ENCODE results near the gene PSMG4. TPM values are rescaled to one million over a fixed set of nuclear protein-coding genes. Genes with fewer than 3 reads are reported as not detected.

PSMG4 gene
- total and polyA plus RNA-seq, 4 donors, result 12.0 to 38.2 (median 26.0) TPM

- WGBS, 2 donors, result 94 to 96% methylated on average over 7 of the region's 7 CpGs
- no peaks in the 10 kb centered on the region for H3K36me3 ChIP-seq (ENCODE audit: control insufficient read depth in 1 of 2, insufficient read depth in 2 of 2, low read length in 1 of 2)
- no peak for DNase-seq
- H3K27me3 ChIP-seq (ENCODE audit: control insufficient read depth in 1 of 2, insufficient read depth in 2 of 2, low read length in 1 of 2), result no peaks in the 10 kb centered on the region
- H3K27ac ChIP-seq (ENCODE audit: low read depth in 1 of 2, low read length in 2 of 2), result no peak overlapping the region
- intact Hi-C loops (cut with DNase I), result no loop called here
- no peaks in the 10 kb centered on the region for H3K9me3 ChIP-seq (ENCODE audit: control insufficient read depth, low read length)
- no peak for ATAC-seq (ENCODE audit: low FRiP score)
- no peaks in the 10 kb centered on the region for H3K4me1 ChIP-seq (ENCODE audit: control insufficient read depth in 1 of 2, insufficient read depth in 2 of 2, low read length in 2 of 2)
- no peak overlapping the region for H3K4me3 ChIP-seq (ENCODE audit: low read length in 2 of 2)
Measured at GRCh38 chr6:3291987-3292386, 33.2 kb downstream of the PSMG4 start.

GRCh38 chr6:3292431-3293197 lies 33.9 kb downstream of the PSMG4 start:
- Histone ChIP-seq H3K27me3 (ENCODE audit: control insufficient read depth in 1 of 2, insufficient read depth in 2 of 2, low read length in 1 of 2) (no peaks in the 10 kb centered on the region), H3K9me3 (ENCODE audit: control insufficient read depth, low read length) (no peaks in the 10 kb centered on the region), H3K36me3 (ENCODE audit: control insufficient read depth in 1 of 2, insufficient read depth in 2 of 2, low read length in 1 of 2) (no peaks in the 10 kb centered on the region), H3K4me1 (ENCODE audit: control insufficient read depth in 1 of 2, insufficient read depth in 2 of 2, low read length in 2 of 2) (no peaks in the 10 kb centered on the region), H3K27ac (ENCODE audit: low read depth in 1 of 2, low read length in 2 of 2) (no peak overlapping the region), H3K4me3 (ENCODE audit: low read length in 2 of 2) (no peak overlapping the region)
- DNase-seq (peak in 1 of 2 donors; percentile 45), ATAC-seq (ENCODE audit: low FRiP score) (no peak)
- WGBS, 2 donors, result 84% methylated on average over 32 of the region's 32 CpGs
- intact Hi-C loops (cut with DNase I), result no loop called here

GRCh38 chr6:3293271-3294155 lies 34.8 kb downstream of the PSMG4 start:
- no peak overlapping the region for H3K27ac ChIP-seq (ENCODE audit: low read depth in 1 of 2, low read length in 2 of 2)
- WGBS, 2 donors, result 78 to 80% methylated on average over 26 of the region's 26 CpGs
- no peak overlapping the region for H3K4me3 ChIP-seq (ENCODE audit: low read length in 2 of 2)
- no peaks in the 10 kb centered on the region for H3K9me3 ChIP-seq (ENCODE audit: control insufficient read depth, low read length)
- no peaks in the 10 kb centered on the region for H3K27me3 ChIP-seq (ENCODE audit: control insufficient read depth in 1 of 2, insufficient read depth in 2 of 2, low read length in 1 of 2)
- peak in 1 of 2 donors; percentile 63 for DNase-seq
- no peaks in the 10 kb centered on the region for H3K4me1 ChIP-seq (ENCODE audit: control insufficient read depth in 1 of 2, insufficient read depth in 2 of 2, low read length in 2 of 2)
- intact Hi-C loops (cut with DNase I), result no loop called here
- no peak for ATAC-seq (ENCODE audit: low FRiP score)
- H3K36me3 ChIP-seq (ENCODE audit: control insufficient read depth in 1 of 2, insufficient read depth in 2 of 2, low read length in 1 of 2), result no peaks in the 10 kb centered on the region

DNA sequence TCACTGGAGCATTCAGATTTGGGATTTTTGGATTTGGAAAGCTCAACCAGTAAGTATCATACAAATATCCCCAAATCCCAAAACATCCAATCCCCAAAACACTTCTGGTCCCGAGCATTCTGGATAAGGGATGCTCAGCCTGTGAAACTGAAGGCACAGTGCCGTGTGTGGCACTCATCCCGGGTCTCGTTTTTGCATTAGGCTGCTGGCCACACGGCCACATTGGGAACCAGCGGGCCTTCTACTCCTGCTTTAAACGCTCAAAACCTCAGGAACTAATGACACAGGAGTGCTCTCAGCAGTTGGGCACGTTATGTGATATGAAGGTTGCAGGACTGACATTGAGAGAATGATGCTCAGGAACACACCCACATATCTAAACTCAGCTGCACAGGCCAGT lies 35.6 kb downstream of the PSMG4 start:
- 77 to 80% methylated on average over 8 of the region's 8 CpGs for WGBS, 2 donors
- no peaks in the 10 kb centered on the region for H3K4me1 ChIP-seq (ENCODE audit: control insufficient read depth in 1 of 2, insufficient read depth in 2 of 2, low read length in 2 of 2)
- H3K27ac ChIP-seq (ENCODE audit: low read depth in 1 of 2, low read length in 2 of 2), result no peak overlapping the region
- H3K36me3 ChIP-seq (ENCODE audit: control insufficient read depth in 1 of 2, insufficient read depth in 2 of 2, low read length in 1 of 2), result no peaks in the 10 kb centered on the region
- H3K9me3 ChIP-seq (ENCODE audit: control insufficient read depth, low read length), result no peaks in the 10 kb centered on the region
- no peak for ATAC-seq (ENCODE audit: low FRiP score)
- intact Hi-C loops (cut with DNase I), result no loop called here
- DNase-seq, result peak in 1 of 2 donors; percentile 25
- no peak overlapping the region for H3K4me3 ChIP-seq (ENCODE audit: low read length in 2 of 2)
- no peaks in the 10 kb centered on the region for H3K27me3 ChIP-seq (ENCODE audit: control insufficient read depth in 1 of 2, insufficient read depth in 2 of 2, low read length in 1 of 2)

GRCh38 chr6:3294921-3295871 lies 36.4 kb downstream of the PSMG4 start:
- Histone ChIP-seq H3K4me1 (ENCODE audit: control insufficient read depth in 1 of 2, insufficient read depth in 2 of 2, low read length in 2 of 2) (no peaks in the 10 kb centered on the region), H3K27ac (ENCODE audit: low read depth in 1 of 2, low read length in 2 of 2) (no peak overlapping the region), H3K4me3 (ENCODE audit: low read length in 2 of 2) (no peak overlapping the region), H3K9me3 (ENCODE audit: control insufficient read depth, low read length) (no peaks in the 10 kb centered on the region), H3K36me3 (ENCODE audit: control insufficient read depth in 1 of 2, insufficient read depth in 2 of 2, low read length in 1 of 2) (no peaks in the 10 kb centered on the region), H3K27me3 (ENCODE audit: control insufficient read depth in 1 of 2, insufficient read depth in 2 of 2, low read length in 1 of 2) (no peaks in the 10 kb centered on the region)
- ATAC-seq (ENCODE audit: low FRiP score), result no peak
- 64 to 71% methylated on average over 29 of the region's 29 CpGs for WGBS, 2 donors
- peak in 1 of 2 donors; percentile 63 for DNase-seq
- intact Hi-C loops (cut with DNase I), result no loop called here

DNA sequence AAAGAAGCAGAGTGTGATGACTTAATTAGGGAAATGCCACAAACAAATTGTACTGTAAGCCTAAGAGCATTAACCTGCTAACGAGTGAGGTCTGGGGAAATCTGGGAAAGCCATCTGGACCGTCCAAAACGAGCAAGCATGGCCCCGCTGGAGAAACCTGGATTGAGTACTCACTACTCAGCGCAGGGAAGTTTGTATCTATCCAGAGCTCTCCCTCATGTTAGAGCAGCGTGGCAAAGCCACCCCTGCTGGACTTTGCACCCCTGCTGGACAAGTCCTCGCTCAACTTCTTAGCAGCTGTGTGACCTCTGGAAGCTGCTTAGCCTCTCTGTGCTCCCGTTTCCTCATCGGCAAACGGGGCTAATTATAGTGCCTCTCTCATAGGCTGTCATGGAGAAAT lies 37.3 kb downstream of the PSMG4 start:
- intact Hi-C loops (cut with DNase I), result no loop called here

GRCh38 chr6:3296537-3296936 lies 37.8 kb downstream of the PSMG4 start:
- Histone ChIP-seq H3K36me3 (ENCODE audit: control insufficient read depth in 1 of 2, insufficient read depth in 2 of 2, low read length in 1 of 2) (no peaks in the 10 kb centered on the region), H3K27ac (ENCODE audit: low read depth in 1 of 2, low read length in 2 of 2) (no peak overlapping the region), H3K9me3 (ENCODE audit: control insufficient read depth, low read length) (peaks cover under 1% of the 10 kb centered on the region), H3K4me3 (ENCODE audit: low read length in 2 of 2) (no peak overlapping the region), H3K4me1 (ENCODE audit: control insufficient read depth in 1 of 2, insufficient read depth in 2 of 2, low read length in 2 of 2) (no peaks in the 10 kb centered on the region), H3K27me3 (ENCODE audit: control insufficient read depth in 1 of 2, insufficient read depth in 2 of 2, low read length in 1 of 2) (no peaks in the 10 kb centered on the region)
- 84 to 89% methylated on average over 11 of the region's 11 CpGs for WGBS, 2 donors
- intact Hi-C loops (cut with DNase I), result no loop called here
- ATAC-seq (ENCODE audit: low FRiP score) (no peak), DNase-seq (peak in 1 of 2 donors; percentile 56)

More for the DNA sequence above, 37.3 kb downstream of the PSMG4 start:
- H3K4me1 ChIP-seq (ENCODE audit: control insufficient read depth in 1 of 2, insufficient read depth in 2 of 2, low read length in 2 of 2), result no peaks in the 10 kb centered on the region
- H3K9me3 ChIP-seq (ENCODE audit: control insufficient read depth, low read length), result no peaks in the 10 kb centered on the region
- no peak overlapping the region for H3K27ac ChIP-seq (ENCODE audit: low read depth in 1 of 2, low read length in 2 of 2)
- ATAC-seq (ENCODE audit: low FRiP score) (no peak), DNase-seq (peak in 1 of 2 donors; percentile 19)
- no peak overlapping the region for H3K4me3 ChIP-seq (ENCODE audit: low read length in 2 of 2)
- WGBS, 2 donors, result 76 to 82% methylated on average over 10 of the region's 10 CpGs
- no peaks in the 10 kb centered on the region for H3K27me3 ChIP-seq (ENCODE audit: control insufficient read depth in 1 of 2, insufficient read depth in 2 of 2, low read length in 1 of 2)
- H3K36me3 ChIP-seq (ENCODE audit: control insufficient read depth in 1 of 2, insufficient read depth in 2 of 2, low read length in 1 of 2), result no peaks in the 10 kb centered on the region

GRCh38 chr6:3297006-3297405 lies 38.3 kb downstream of the PSMG4 start:
- Histone ChIP-seq H3K4me3 (ENCODE audit: low read length in 2 of 2) (no peak overlapping the region), H3K36me3 (ENCODE audit: control insufficient read depth in 1 of 2, insufficient read depth in 2 of 2, low read length in 1 of 2) (no peaks in the 10 kb centered on the region), H3K4me1 (ENCODE audit: control insufficient read depth in 1 of 2, insufficient read depth in 2 of 2, low read length in 2 of 2) (no peaks in the 10 kb centered on the region), H3K9me3 (ENCODE audit: control insufficient read depth, low read length) (peaks cover 1% of the 10 kb centered on the region), H3K27me3 (ENCODE audit: control insufficient read depth in 1 of 2, insufficient read depth in 2 of 2, low read length in 1 of 2) (no peaks in the 10 kb centered on the region), H3K27ac (ENCODE audit: low read depth in 1 of 2, low read length in 2 of 2) (no peak overlapping the region)
- 87 to 91% methylated on average over 9 of the region's 9 CpGs for WGBS, 2 donors
- DNase-seq (no peak), ATAC-seq (ENCODE audit: low FRiP score) (no peak)
- intact Hi-C loops (cut with DNase I), result no loop called here

All from aorta (tissue), 5 donors.